ENCODE data around the gene ZNF512B.
"Not testable (repeated sequence)": the region's sequence is repeated elsewhere in the genome, so short reads cannot be mapped to it uniquely, and the experiment has no call there.

- not testable (repeated sequence) for TF ChIP-seq CTCF (IDR thresholded peaks at IDR 0.05; ENCODE audit: low read depth, low read length); EZH2phosphoT487 (IDR thresholded peaks at IDR 0.05; ENCODE audit: low read depth)
These were observed 40.3 kb downstream of the ZNF512B start for GRCh38 chr20:63929473-63929883.

All from OCI-LY3 (cell line).